ENCODE data around the gene TMC2. TPM values are rescaled to one million over a fixed set of nuclear protein-coding genes. Genes with fewer than 3 reads are reported as not detected.

TMC2 gene
- total and polyA plus RNA-seq, 3 donors from 2014 or later, result 0.56 to 0.63 (median 0.59) TPM

- Histone ChIP-seq H3K36me3 (ENCODE audit: low read depth, missing control alignments) (no peaks in the 10 kb centered on the region), H3K4me3 (no peak overlapping the region), H3K27ac (no peak overlapping the region), H3K4me1 (no peaks in the 10 kb centered on the region), H3K27me3 (no peaks in the 10 kb centered on the region), H3K9me3 (no peaks in the 10 kb centered on the region)
- TF ChIP-seq POLR2A (IDR thresholded peaks at IDR 0.05) (no peak), CTCF (IDR thresholded peaks at IDR 0.05) (no peak)
- no peak for DNase-seq
- 83 to 93% methylated on average over 1 of the region's 1 CpG for WGBS, 2 donors
- intact Hi-C loops (cut with DNase I; ENCODE audit: low total_unique reads), result no loop called here
These were observed 21.2 kb upstream of the TMC2 start for GRCh38 chr20:2515203-2515602.

GRCh38 chr20:2516399-2516798 lies 20.0 kb upstream of the TMC2 start:
- Histone ChIP-seq H3K36me3 (ENCODE audit: low read depth, missing control alignments) (no peaks in the 10 kb centered on the region), H3K27me3 (no peaks in the 10 kb centered on the region), H3K4me3 (no peak overlapping the region), H3K9me3 (no peaks in the 10 kb centered on the region), H3K4me1 (no peaks in the 10 kb centered on the region), H3K27ac (no peak overlapping the region)
- intact Hi-C loops (cut with DNase I; ENCODE audit: low total_unique reads), result no loop called here
- DNase-seq, result no peak
- 64 to 75% methylated on average over 2 of the region's 2 CpGs for WGBS, 2 donors
- no peak for TF ChIP-seq POLR2A (IDR thresholded peaks at IDR 0.05)
- TF ChIP-seq CTCF (IDR thresholded peaks at IDR 0.05), result no peak

GRCh38 chr20:2518096-2518495 lies 18.3 kb upstream of the TMC2 start:
- WGBS, 2 donors, result 81 to 82% methylated on average over 10 of the region's 10 CpGs
- H3K36me3 ChIP-seq (ENCODE audit: low read depth, missing control alignments), result no peaks in the 10 kb centered on the region
- H3K27me3 ChIP-seq, result no peaks in the 10 kb centered on the region
- intact Hi-C loops (cut with DNase I; ENCODE audit: low total_unique reads), result no loop called here
- DNase-seq, result no peak
- H3K27ac ChIP-seq, result no peak overlapping the region
- H3K4me1 ChIP-seq, result no peaks in the 10 kb centered on the region
- H3K9me3 ChIP-seq, result no peaks in the 10 kb centered on the region
- no peak for TF ChIP-seq POLR2A (IDR thresholded peaks at IDR 0.05)
- TF ChIP-seq CTCF (IDR thresholded peaks at IDR 0.05), result no peak
- H3K4me3 ChIP-seq, result no peak overlapping the region

GRCh38 chr20:2518558-2518957 lies 17.8 kb upstream of the TMC2 start:
- Histone ChIP-seq H3K9me3 (no peaks in the 10 kb centered on the region), H3K4me3 (no peak overlapping the region), H3K4me1 (no peaks in the 10 kb centered on the region), H3K27me3 (no peaks in the 10 kb centered on the region), H3K27ac (no peak overlapping the region), H3K36me3 (ENCODE audit: low read depth, missing control alignments) (no peaks in the 10 kb centered on the region)
- no peak for TF ChIP-seq CTCF (IDR thresholded peaks at IDR 0.05)
- TF ChIP-seq POLR2A (IDR thresholded peaks at IDR 0.05), result no peak
- intact Hi-C loops (cut with DNase I; ENCODE audit: low total_unique reads), result no loop called here
- 77 to 80% methylated on average over 4 of the region's 4 CpGs for WGBS, 2 donors
- DNase-seq, result no peak

- no peak for DNase-seq
These were observed 17.1 kb upstream of the TMC2 start for GRCh38 chr20:2519115-2519809.

More at GRCh38 chr20:2519115-2519809, 17.1 kb upstream of the TMC2 start:
- Histone ChIP-seq H3K27ac (no peak overlapping the region), H3K27me3 (no peaks in the 10 kb centered on the region), H3K9me3 (no peaks in the 10 kb centered on the region), H3K4me1 (no peaks in the 10 kb centered on the region), H3K36me3 (ENCODE audit: low read depth, missing control alignments) (no peaks in the 10 kb centered on the region), H3K4me3 (no peak overlapping the region)
- WGBS, 2 donors, result 97 to 98% methylated on average over 4 of the region's 4 CpGs
- intact Hi-C loops (cut with DNase I; ENCODE audit: low total_unique reads), result no loop called here
- TF ChIP-seq POLR2A (IDR thresholded peaks at IDR 0.05), result no peak
- TF ChIP-seq CTCF (IDR thresholded peaks at IDR 0.05), result no peak
